Trophoblast cell (in vitro differentiated cells and primary cell): ENCODE data around the gene TRAPPC2B.
A peak's percentile ranks its signal among the peaks of the same experiment; 100 is the strongest.

Source experiments
- DNase-seq, 2 donors: peaks; one replicate each; pipeline ENCODE4 v3.0.0-alpha.2; 2016
- H2AFZ ChIP-seq: 2 replicates; pipeline ENCODE4 v1.6.1; 2013; ENCODE audit warnings: low read length, moderate library complexity, mild to moderate bottlenecking; ENCODE audit not compliant: insufficient read depth, poor library complexity
- H2AK5ac ChIP-seq: 2 replicates; pipeline ENCODE4 v1.6.1; 2013; ENCODE audit warnings: mild to moderate bottlenecking, low read length
- H2BK120ac ChIP-seq: 2 replicates; pipeline ENCODE4 v1.6.1; 2013; ENCODE audit warnings: low read length, mild to moderate bottlenecking, moderate library complexity; ENCODE audit not compliant: insufficient read depth, poor library complexity
- H2BK12ac ChIP-seq: 2 replicates; pipeline ENCODE4 v1.6.1; 2013; ENCODE audit warnings: mild to moderate bottlenecking, low read length, moderate library complexity
- H2BK5ac ChIP-seq: 2 replicates; pipeline ENCODE4 v1.6.1; 2013; ENCODE audit warnings: low read length, low read depth, moderate library complexity, mild to moderate bottlenecking; ENCODE audit not compliant: poor library complexity
- H3K14ac ChIP-seq: 2 replicates; pipeline ENCODE4 v1.6.1; 2013; ENCODE audit warnings: mild to moderate bottlenecking, low read length
- H3K18ac ChIP-seq: 2 replicates; pipeline ENCODE4 v1.6.1; 2013; ENCODE audit warnings: mild to moderate bottlenecking, low read length
- H3K23ac ChIP-seq: 2 replicates; pipeline ENCODE4 v1.6.1; 2013; ENCODE audit warnings: low read length
- H3K27ac ChIP-seq: 2 replicates; pipeline ENCODE4 v1.5.1; 2013; ENCODE audit warnings: low read depth, mild to moderate bottlenecking, inconsistent platforms, low read length, moderate library complexity
- H3K27me3 ChIP-seq: 2 replicates; pipeline ENCODE4 v1.6.1; 2013; ENCODE audit warnings: inconsistent platforms, mild to moderate bottlenecking, low read length, moderate library complexity; ENCODE audit not compliant: insufficient read depth
- H3K36me3 ChIP-seq, 2 experiments: 1 replicate in 1 of 2; 2 replicates in 1 of 2; pipeline ENCODE4 v1.6.1; 2013; ENCODE audit warnings: low read length in 2 of 2, mild to moderate bottlenecking in 2 of 2, moderate library complexity in 1 of 2; ENCODE audit not compliant: insufficient read depth in 2 of 2, control insufficient read depth in 1 of 2
- H3K4ac ChIP-seq: 2 replicates; pipeline ENCODE4 v1.6.1; 2013; ENCODE audit warnings: low read depth, mild to moderate bottlenecking, low read length, moderate library complexity
- H3K4me1 ChIP-seq, 2 experiments: 1 replicate in 1 of 2; 2 replicates in 1 of 2; pipeline ENCODE4 v1.6.1; 2013; ENCODE audit warnings: low read length in 2 of 2, mild to moderate bottlenecking in 2 of 2, moderate library complexity in 1 of 2; ENCODE audit not compliant: insufficient read depth in 2 of 2, control insufficient read depth in 1 of 2
- H3K4me2 ChIP-seq: 2 replicates; pipeline ENCODE4 v1.6.1; 2013; ENCODE audit warnings: inconsistent platforms, mild to moderate bottlenecking, low read length, moderate library complexity
- H3K4me3 ChIP-seq: 2 replicates; pipeline ENCODE4 v1.5.1; 2013; ENCODE audit warnings: mild to moderate bottlenecking, low read depth, low read length, inconsistent platforms
- H3K79me1 ChIP-seq: one replicate; pipeline ENCODE4 v1.6.1; 2013; ENCODE audit warnings: low read length
- H3K79me2 ChIP-seq: 2 replicates; pipeline ENCODE4 v1.6.1; 2013; ENCODE audit warnings: low read length, mild to moderate bottlenecking; ENCODE audit not compliant: control insufficient read depth, insufficient read depth, poor library complexity
- H3K9ac ChIP-seq: 2 replicates; pipeline ENCODE4 v1.6.1; 2013; ENCODE audit warnings: mild to moderate bottlenecking, low read length
- H3K9me3 ChIP-seq: 2 replicates; pipeline ENCODE4 v1.6.1; 2013; ENCODE audit warnings: low read depth, mild to moderate bottlenecking, control low read depth, inconsistent platforms, low read length; ENCODE audit not compliant: insufficient read depth
- H4K12ac ChIP-seq: 2 replicates; pipeline ENCODE4 v1.6.1; 2013; ENCODE audit warnings: low read depth, mild to moderate bottlenecking, low read length, moderate library complexity
- H4K8ac ChIP-seq: 2 replicates; pipeline ENCODE4 v1.6.1; 2013; ENCODE audit warnings: low read depth, mild to moderate bottlenecking, low read length, moderate library complexity
- H4K91ac ChIP-seq: one replicate; pipeline ENCODE4 v1.6.1; 2013; ENCODE audit warnings: low read depth, mild to moderate bottlenecking, low read length, moderate library complexity
- WGBS: extraction: QIAGEN DNeasy Blood & Tissue Kit; methylation state at CpG from one replicate; pipeline ENCODE4 v1.1.7; 2013; ENCODE audit warnings: missing lambda C conversion rate; ENCODE audit not compliant: insufficient read length, insufficient coverage; ENCODE audit errors: extremely low coverage; 5-methylcytosine and 5-hydroxymethylcytosine counted together

TRAPPC2B gene

GRCh38 chr19:57389730-57390598 is 26.6 kb downstream of the TRAPPC2B start, which contains the start of gene ZNF548:
Gene ZNF548, plus strand, starts transcription at chr19:57389854. Its CDS starts 246 bp downstream, at chr19:57390100.
- peak within 1 kb of the TSS; percentile 93 for H4K8ac ChIP-seq
- WGBS: no CpG with 5 or more reads among the region's 50 CpGs
- peak within 1 kb of the TSS; percentile 96 for H3K4me3 ChIP-seq
- peak within 1 kb of the TSS; percentile 13 for H3K18ac ChIP-seq
- H2AFZ ChIP-seq: peak within 1 kb of the TSS; percentile 30
- H3K27ac ChIP-seq: peak within 1 kb of the TSS; percentile 46
- H3K23ac ChIP-seq: no peak within 1 kb of the TSS
- H3K36me3 ChIP-seq: peaks cover 6% of the 10 kb centered on the region in 2 experiments
- H2BK120ac ChIP-seq: peak within 1 kb of the TSS; percentile 26
- H2AK5ac ChIP-seq: no peak within 1 kb of the TSS
- peaks cover 6% of the 10 kb centered on the region for H3K79me2 ChIP-seq
- no peaks in the 10 kb centered on the region for H3K9me3 ChIP-seq
- H2BK5ac ChIP-seq: peak within 1 kb of the TSS; percentile 10
- DNase-seq: peak; percentile 99 to 100
- H2BK12ac ChIP-seq: no peak within 1 kb of the TSS
- no peaks in the 10 kb centered on the region for H3K27me3 ChIP-seq
- H4K91ac ChIP-seq: peak within 1 kb of the TSS; percentile 49
- H3K4me2 ChIP-seq: peak within 1 kb of the TSS; percentile 72
- peak within 1 kb of the TSS; percentile 67 for H3K14ac ChIP-seq
- peak within 1 kb of the TSS; percentile 53 for H3K4ac ChIP-seq
- H3K79me1 ChIP-seq: peaks cover 5% of the 10 kb centered on the region
- peaks cover 2 to 9% of the 10 kb centered on the region in 2 experiments for H3K4me1 ChIP-seq
- H3K9ac ChIP-seq: peak within 1 kb of the TSS; percentile 95
- peak within 1 kb of the TSS; percentile 20 for H4K12ac ChIP-seq

GRCh38 chr19:57395710-57396109 is 32.4 kb downstream of the TRAPPC2B start:
- no peaks in the 10 kb centered on the region for H3K27me3 ChIP-seq
- H2BK5ac ChIP-seq: no peak overlapping the region
- no peak for DNase-seq
- H2BK12ac ChIP-seq: no peak overlapping the region
- H2BK120ac ChIP-seq: no peak overlapping the region
- H3K4me3 ChIP-seq: no peak overlapping the region
- peaks cover 25 to 40% of the 10 kb centered on the region in 2 experiments for H3K36me3 ChIP-seq
- H3K4me2 ChIP-seq: no peak overlapping the region
- H4K91ac ChIP-seq: no peak overlapping the region
- no peak overlapping the region for H3K9ac ChIP-seq
- no peak overlapping the region for H3K14ac ChIP-seq
- no peak overlapping the region for H2AFZ ChIP-seq
- WGBS: no CpG with 5 or more reads among the region's 5 CpGs
- peaks cover under 1 to 2% of the 10 kb centered on the region in 2 experiments for H3K4me1 ChIP-seq
- H3K4ac ChIP-seq: no peak overlapping the region
- no peak overlapping the region for H4K12ac ChIP-seq
- no peak overlapping the region for H3K27ac ChIP-seq
- peaks cover 3% of the 10 kb centered on the region for H3K9me3 ChIP-seq
- H3K18ac ChIP-seq: no peak overlapping the region
- no peaks in the 10 kb centered on the region for H3K79me1 ChIP-seq
- H3K23ac ChIP-seq: no peak overlapping the region
- no peaks in the 10 kb centered on the region for H3K79me2 ChIP-seq
- H2AK5ac ChIP-seq: no peak overlapping the region
- H4K8ac ChIP-seq: no peak overlapping the region

GRCh38 chr19:57398868-57399267 is 35.5 kb downstream of the TRAPPC2B start:
- Histone ChIP-seq H3K9me3 (peaks cover 3% of the 10 kb centered on the region), H3K23ac (no peak overlapping the region), H2AK5ac (no peak overlapping the region), H2BK120ac (no peak overlapping the region), H3K14ac (no peak overlapping the region), H4K8ac (no peak overlapping the region), H3K27me3 (no peaks in the 10 kb centered on the region), H3K4me2 (no peak overlapping the region), H4K12ac (no peak overlapping the region), H3K79me1 (no peaks in the 10 kb centered on the region), H2BK5ac (no peak overlapping the region), H3K4ac (no peak overlapping the region), H3K4me3 (no peak overlapping the region), H3K4me1 (no peaks in the 10 kb centered on the region), H3K79me2 (no peaks in the 10 kb centered on the region), H3K9ac (no peak overlapping the region), H4K91ac (no peak overlapping the region), H2AFZ (no peak overlapping the region), H3K36me3 (peaks cover 21 to 36% of the 10 kb centered on the region in 2 experiments), H3K18ac (no peak overlapping the region), H3K27ac (no peak overlapping the region), H2BK12ac (no peak overlapping the region)
- no CpG with 5 or more reads among the region's 5 CpGs for WGBS
- DNase-seq: no peak

- Histone ChIP-seq H3K4me1 (no peaks in the 10 kb centered on the region), H3K18ac (no peak overlapping the region), H3K4me3 (no peak overlapping the region), H3K27me3 (no peaks in the 10 kb centered on the region), H3K9ac (no peak overlapping the region), H4K12ac (no peak overlapping the region), H3K23ac (no peak overlapping the region), H2BK120ac (no peak overlapping the region), H3K9me3 (peaks cover 2% of the 10 kb centered on the region), H2AK5ac (no peak overlapping the region), H2BK5ac (no peak overlapping the region), H3K4me2 (no peak overlapping the region), H3K4ac (no peak overlapping the region), H3K27ac (no peak overlapping the region), H4K91ac (no peak overlapping the region), H3K14ac (no peak overlapping the region), H3K79me1 (no peaks in the 10 kb centered on the region), H2AFZ (no peak overlapping the region), H4K8ac (no peak overlapping the region), H2BK12ac (no peak overlapping the region), H3K36me3 (peaks cover 0 to 5% of the 10 kb centered on the region in 2 experiments), H3K79me2 (no peaks in the 10 kb centered on the region)
- no CpG with 5 or more reads among the region's 9 CpGs for WGBS
- no peak for DNase-seq
Observed at GRCh38 chr19:57403737-57404563, 40.6 kb downstream of the TRAPPC2B start.
